Smooth muscle cell (in vitro differentiated cells): ENCODE results near the gene VTI1A. TPM values are rescaled to one million over a fixed set of nuclear protein-coding genes. Genes with fewer than 3 reads are reported as not detected.

Source experiments
- DNase-seq: peaks from one replicate; lab custom pipeline; 2025; ENCODE audit not compliant: unreplicated experiment; lab: John Stamatoyannopoulos, UW
- H2AFZ ChIP-seq: fragments of 200-600 bp; sonication (generic); 2 replicates; pipeline ENCODE4 v1.6.0; 2016; ENCODE audit warnings: antibody characterized with exemption, low read depth, mild to moderate bottlenecking
- H3F3A ChIP-seq: fragments of 200-600 bp; sonication (generic); 2 replicates; pipeline ENCODE4 v1.6.0; 2017; ENCODE audit warnings: antibody characterized with exemption, low read depth
- H3K27ac ChIP-seq: fragments of 200-600 bp; sonication (generic); 2 replicates; pipeline ENCODE4 v1.5.1; 2016; ENCODE audit warnings: low read depth, mild to moderate bottlenecking
- H3K27me3 ChIP-seq: fragments of 200-600 bp; sonication (generic); 2 replicates; pipeline ENCODE4 v1.6.1; 2016; ENCODE audit warnings: low read depth, mild to moderate bottlenecking
- H3K36me3 ChIP-seq: fragments of 200-600 bp; sonication (generic); 2 replicates; pipeline ENCODE4 v1.5.1; 2016; ENCODE audit warnings: low read depth
- H3K4me1 ChIP-seq: fragments of 200-600 bp; sonication (generic); 2 replicates; pipeline ENCODE4 v1.5.1; 2016; ENCODE audit warnings: low read depth
- H3K4me2 ChIP-seq: fragments of 200-600 bp; sonication (generic); 2 replicates; pipeline ENCODE4 v1.6.0; 2016; ENCODE audit warnings: mild to moderate bottlenecking
- H3K4me3 ChIP-seq: fragments of 200-600 bp; sonication (generic); 2 replicates; pipeline ENCODE4 v1.5.1; 2016; ENCODE audit warnings: mild to moderate bottlenecking
- H3K79me2 ChIP-seq: fragments of 200-600 bp; sonication (generic); 2 replicates; pipeline ENCODE4 v1.6.0; 2016; ENCODE audit warnings: low read depth, mild to moderate bottlenecking
- H3K9ac ChIP-seq: fragments of 200-600 bp; sonication (generic); 2 replicates; pipeline ENCODE4 v1.6.0; 2016; ENCODE audit warnings: low read depth
- H3K9me3 ChIP-seq: fragments of 200-600 bp; sonication (generic); replicated peaks from 2 replicates; pipeline ENCODE4 v1.5.1; 2016; ENCODE audit warnings: low read depth
- H4K20me1 ChIP-seq: fragments of 200-600 bp; sonication (generic); 2 replicates; pipeline ENCODE4 v1.6.0; 2016; ENCODE audit warnings: low read depth
- WGBS: methylation state at CpG from one replicate; pipeline ENCODE4 v1.1.7; 2016; ENCODE audit warnings: low lambda C conversion rate; 5-methylcytosine and 5-hydroxymethylcytosine counted together
- polyA plus RNA-seq: library from polyadenylated mRNA; unstranded; fragments of >200 nt; fragmentation: Nextera tagmentation; extraction: Ambion mirVana; gene quantifications from 2 replicates; pipeline ENCODE4 v1.2.1, GENCODE V29; 2016
- total RNA-seq: library from RNA; depleted of rRNA; stranded (reverse); fragments of >200 nt; gene quantifications from 2 replicates; pipeline ENCODE4 v1.2.3, GENCODE V29; 2014
- TF ChIP-seq, protein P1 (sequence below): fragments of 200-600 bp; sonication (generic); IDR thresholded peaks from 2 replicates; pipeline ENCODE4 v1.5.1; 2017; ENCODE audit warnings: borderline replicate concordance, mild to moderate bottlenecking, antibody characterized with exemption; ENCODE audit not compliant: insufficient read depth, poor library complexity, severe bottlenecking

Gene VTI1A
- total and polyA plus RNA-seq, 2 experiments from 2014 or later, result 14.0 to 21.8 TPM

GRCh38 chr10:112426111-112426510 lies 20.9 kb upstream of the VTI1A start:
- no peaks in the 10 kb centered on the region for H3K27me3 ChIP-seq
- H4K20me1 ChIP-seq, result no peaks in the 10 kb centered on the region
- TF ChIP-seq, protein P1, sequence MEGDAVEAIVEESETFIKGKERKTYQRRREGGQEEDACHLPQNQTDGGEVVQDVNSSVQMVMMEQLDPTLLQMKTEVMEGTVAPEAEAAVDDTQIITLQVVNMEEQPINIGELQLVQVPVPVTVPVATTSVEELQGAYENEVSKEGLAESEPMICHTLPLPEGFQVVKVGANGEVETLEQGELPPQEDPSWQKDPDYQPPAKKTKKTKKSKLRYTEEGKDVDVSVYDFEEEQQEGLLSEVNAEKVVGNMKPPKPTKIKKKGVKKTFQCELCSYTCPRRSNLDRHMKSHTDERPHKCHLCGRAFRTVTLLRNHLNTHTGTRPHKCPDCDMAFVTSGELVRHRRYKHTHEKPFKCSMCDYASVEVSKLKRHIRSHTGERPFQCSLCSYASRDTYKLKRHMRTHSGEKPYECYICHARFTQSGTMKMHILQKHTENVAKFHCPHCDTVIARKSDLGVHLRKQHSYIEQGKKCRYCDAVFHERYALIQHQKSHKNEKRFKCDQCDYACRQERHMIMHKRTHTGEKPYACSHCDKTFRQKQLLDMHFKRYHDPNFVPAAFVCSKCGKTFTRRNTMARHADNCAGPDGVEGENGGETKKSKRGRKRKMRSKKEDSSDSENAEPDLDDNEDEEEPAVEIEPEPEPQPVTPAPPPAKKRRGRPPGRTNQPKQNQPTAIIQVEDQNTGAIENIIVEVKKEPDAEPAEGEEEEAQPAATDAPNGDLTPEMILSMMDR, result no peak
- H3K27ac ChIP-seq, result no peak overlapping the region
- no peaks in the 10 kb centered on the region for H3K9me3 ChIP-seq
- H3K79me2 ChIP-seq, result no peaks in the 10 kb centered on the region
- DNase-seq, result no peak
- peaks cover 10% of the 10 kb centered on the region for H3K36me3 ChIP-seq
- H3K4me2 ChIP-seq, result no peak overlapping the region
- H3K4me3 ChIP-seq, result no peak overlapping the region
- no peaks in the 10 kb centered on the region for H3K4me1 ChIP-seq
- no peak overlapping the region for H3K9ac ChIP-seq
- H2AFZ ChIP-seq, result no peak overlapping the region
- no peaks in the 10 kb centered on the region for H3F3A ChIP-seq
- 88% methylated on average over 2 of the region's 2 CpGs for WGBS

DNA sequence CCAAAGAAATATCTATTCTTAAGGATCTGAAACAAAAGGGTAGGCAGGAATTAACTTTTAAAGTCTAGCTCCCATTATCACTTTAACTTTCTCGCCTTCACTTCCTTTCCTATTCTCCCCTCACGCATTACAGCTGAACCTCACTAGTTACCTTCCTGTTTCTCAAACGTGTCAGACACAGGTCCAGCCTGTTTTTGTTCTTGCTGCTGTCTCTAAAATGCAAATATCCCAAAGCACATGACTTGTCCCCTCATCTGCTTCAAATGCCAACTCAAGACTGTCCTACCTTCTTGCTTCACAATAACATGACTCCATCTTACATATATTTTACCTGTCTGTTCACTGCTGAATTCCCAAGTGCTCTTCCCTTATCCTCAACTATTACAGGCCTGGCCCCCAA lies 17.9 kb upstream of the VTI1A start:
- Histone ChIP-seq H3K36me3 (peaks cover 18% of the 10 kb centered on the region), H2AFZ (no peak overlapping the region), H3K4me3 (no peak overlapping the region), H3K79me2 (no peaks in the 10 kb centered on the region), H3K27ac (no peak overlapping the region), H3K9me3 (no peaks in the 10 kb centered on the region), H4K20me1 (no peaks in the 10 kb centered on the region), H3F3A (no peaks in the 10 kb centered on the region), H3K4me2 (no peak overlapping the region), H3K9ac (no peak overlapping the region), H3K4me1 (no peaks in the 10 kb centered on the region), H3K27me3 (no peaks in the 10 kb centered on the region)
- DNase-seq, result no peak
- TF ChIP-seq, protein P1, result no peak
- 78% methylated on average over 3 of the region's 3 CpGs for WGBS

DNA sequence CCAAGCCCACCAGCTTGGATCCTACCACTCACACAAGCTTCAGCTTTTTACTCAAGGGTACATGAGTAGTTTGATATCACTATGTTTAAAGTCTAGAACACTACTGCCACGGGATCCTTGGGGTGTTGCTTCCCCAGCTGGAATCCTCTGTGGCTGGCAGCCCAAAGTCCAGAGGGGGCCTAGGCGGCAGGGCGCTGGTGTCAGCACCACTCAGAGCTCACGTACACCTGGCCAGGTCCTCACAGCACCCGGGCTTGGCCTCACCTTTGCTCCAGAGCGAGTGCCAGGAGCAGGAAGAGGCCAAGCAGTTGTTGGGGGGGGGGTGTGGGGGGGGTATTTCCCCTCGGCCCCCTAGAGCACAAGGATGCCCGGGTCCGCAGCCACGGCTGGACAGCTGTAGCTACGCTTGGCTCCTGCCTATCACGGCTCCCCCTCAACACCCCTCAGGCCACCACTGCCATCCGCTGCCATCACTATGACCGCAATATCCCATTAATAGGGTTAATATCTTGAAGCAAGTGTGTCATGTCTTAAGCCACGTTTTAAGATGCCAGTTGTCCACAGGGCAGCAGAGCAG lies 17.3 kb upstream of the VTI1A start:
- no peaks in the 10 kb centered on the region for H3K79me2 ChIP-seq
- 98% methylated on average over 14 of the region's 15 CpGs for WGBS
- H3F3A ChIP-seq, result no peaks in the 10 kb centered on the region
- peaks cover 18% of the 10 kb centered on the region for H3K36me3 ChIP-seq
- H3K9ac ChIP-seq, result no peak overlapping the region
- no peak overlapping the region for H3K27ac ChIP-seq
- DNase-seq, result no peak
- TF ChIP-seq, protein P1, result no peak
- no peaks in the 10 kb centered on the region for H4K20me1 ChIP-seq
- H3K27me3 ChIP-seq, result no peaks in the 10 kb centered on the region
- H3K4me3 ChIP-seq, result no peak overlapping the region
- no peaks in the 10 kb centered on the region for H3K9me3 ChIP-seq
- no peak overlapping the region for H3K4me2 ChIP-seq
- no peaks in the 10 kb centered on the region for H3K4me1 ChIP-seq
- no peak overlapping the region for H2AFZ ChIP-seq

GRCh38 chr10:112433136-112433535 lies 13.9 kb upstream of the VTI1A start:
- Histone ChIP-seq H3K36me3 (peaks cover 27% of the 10 kb centered on the region), H3K9me3 (no peaks in the 10 kb centered on the region), H4K20me1 (no peaks in the 10 kb centered on the region), H3K4me3 (no peak overlapping the region), H3K27me3 (no peaks in the 10 kb centered on the region), H3F3A (no peaks in the 10 kb centered on the region), H3K9ac (no peak overlapping the region), H3K79me2 (no peaks in the 10 kb centered on the region), H2AFZ (no peak overlapping the region), H3K27ac (no peak overlapping the region), H3K4me1 (no peaks in the 10 kb centered on the region), H3K4me2 (no peak overlapping the region)
- 99% methylated on average over 2 of the region's 2 CpGs for WGBS
- DNase-seq, result no peak
- TF ChIP-seq, protein P1, result no peak
